HK-2 (cell line): ENCODE results near the gene KRTAP12-4.
"Not testable (repeated sequence)": the region's sequence is repeated elsewhere in the genome, so short reads cannot be mapped to it uniquely, and the experiment has no call there.

Source experiments
- DNase-seq: peaks from one replicate; pipeline ENCODE4 v3.0.0-alpha.2; 2018; ENCODE audit not compliant: unreplicated experiment

KRTAP12-4 gene, protein sequence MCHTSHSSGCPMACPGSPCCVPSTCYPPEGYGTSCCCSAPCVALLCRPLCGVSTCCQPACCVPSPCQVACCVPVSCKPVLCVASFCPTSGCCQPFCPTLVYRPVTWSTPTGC

DNA sequence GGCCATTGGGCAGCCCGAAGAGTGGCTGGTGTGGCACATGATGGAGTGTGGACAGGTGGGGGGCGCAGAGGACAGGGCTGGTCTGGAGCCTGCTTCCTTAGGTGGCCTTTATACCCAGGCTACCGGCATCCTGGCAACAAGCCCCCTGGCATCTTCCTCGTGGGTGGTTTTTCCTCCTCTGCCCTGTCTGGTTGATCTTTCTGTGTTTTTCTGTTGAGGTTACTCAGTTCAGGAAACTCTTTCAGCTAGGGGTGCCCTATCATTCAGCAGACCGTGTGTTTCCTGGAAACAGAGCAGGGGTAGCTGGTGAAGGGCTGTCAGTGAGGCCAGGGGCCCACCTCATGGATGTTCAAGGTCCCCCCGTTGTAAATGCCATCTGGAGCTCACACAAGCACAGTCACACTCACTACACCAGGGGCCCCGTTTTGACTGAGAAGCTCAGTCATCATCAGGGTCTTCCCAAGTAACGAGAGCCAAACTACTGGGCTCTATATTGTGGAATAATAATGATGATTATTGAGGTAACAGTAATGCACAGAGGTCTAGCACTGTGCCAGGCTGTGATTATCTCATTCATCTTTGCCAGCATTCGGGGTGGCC, at the start of gene KRTAP12-4:
Gene KRTAP12-4 (minus strand): TSS at position 84 of the 600 bp plus-strand sequence. CDS start 45 bp downstream, at position 39.
- no peak for DNase-seq

DNA sequence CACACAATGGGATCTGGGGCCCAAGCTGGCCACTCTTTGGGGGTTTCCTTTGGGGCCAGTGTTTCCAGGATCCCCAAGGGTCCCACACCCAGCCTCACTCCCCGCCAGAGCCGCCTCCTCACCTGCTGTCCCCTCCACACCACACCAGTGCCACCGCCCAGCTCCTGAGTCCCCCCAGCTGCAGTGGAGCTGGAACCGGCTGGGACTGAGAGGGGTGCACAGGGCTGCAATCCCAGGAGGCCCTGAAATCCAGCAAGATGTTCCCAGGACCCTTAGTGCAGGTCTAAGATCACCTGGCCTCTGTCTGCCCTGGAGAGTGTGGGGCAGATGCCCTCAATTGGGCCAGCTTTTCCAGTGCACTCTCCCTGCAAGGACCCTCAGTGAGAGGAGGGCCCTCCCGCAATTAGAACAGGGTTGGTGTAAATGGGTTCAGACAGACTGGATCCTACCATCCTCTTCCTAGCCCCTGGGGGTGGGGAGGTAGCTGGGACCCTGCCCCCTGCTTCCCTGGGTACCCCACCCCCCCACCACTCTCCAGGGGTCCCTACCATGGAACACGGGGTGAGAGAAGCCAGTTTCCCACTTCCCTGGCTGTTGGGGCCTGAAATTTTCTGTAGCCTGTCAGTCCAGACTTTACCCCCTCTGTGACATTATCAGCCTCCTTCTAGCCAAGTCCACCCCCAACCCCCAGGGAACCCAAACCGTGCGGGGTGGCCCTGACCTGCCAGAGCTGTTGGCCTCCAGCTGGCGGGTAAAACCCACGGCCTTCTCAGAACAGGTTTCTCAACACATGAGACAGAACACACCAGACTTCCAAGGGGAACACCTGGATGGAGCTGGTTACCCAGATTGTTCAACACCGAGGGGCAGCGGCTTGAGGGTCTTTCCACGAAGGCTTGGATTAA, 49.5 kb upstream of the KRTAP12-4 start:
- no peak for DNase-seq

DNA sequence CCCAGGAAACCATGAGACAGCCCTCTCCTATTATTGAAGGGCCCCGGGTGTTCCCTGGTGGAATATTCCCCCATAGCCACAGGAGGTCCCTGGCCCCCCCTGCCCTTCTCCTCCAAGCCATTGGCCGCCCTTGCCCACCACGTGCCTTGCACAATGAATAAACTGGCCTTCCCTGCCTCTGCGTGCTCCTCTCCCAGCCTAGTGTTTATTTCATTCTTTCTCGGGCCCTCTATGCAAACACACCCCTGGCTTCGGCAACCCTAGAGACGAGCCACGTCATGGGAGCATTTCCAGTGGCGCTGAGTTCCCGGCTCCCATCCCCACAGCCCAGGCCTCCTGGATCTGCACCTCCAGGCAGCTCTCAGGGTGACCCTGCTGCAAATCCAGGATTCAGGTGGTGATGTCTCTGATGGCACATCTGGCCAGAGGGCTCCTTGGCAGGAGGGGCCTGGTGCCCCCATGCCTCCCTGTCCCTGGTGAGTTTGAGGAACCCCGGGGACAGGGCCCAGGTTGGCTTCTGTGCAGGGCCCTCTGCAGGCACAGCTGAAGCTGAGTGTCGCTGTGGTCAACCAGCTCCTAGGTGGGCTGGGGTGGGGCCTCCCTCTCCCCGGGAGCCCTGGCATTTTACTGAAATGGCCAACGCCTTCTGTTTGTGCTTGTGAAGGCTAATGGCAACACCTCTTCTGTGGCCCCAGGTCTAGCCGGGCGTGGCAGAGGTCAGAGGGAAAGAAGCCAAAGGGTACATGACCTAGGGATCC, 48.7 kb upstream of the KRTAP12-4 start:
- no peak for DNase-seq

DNA sequence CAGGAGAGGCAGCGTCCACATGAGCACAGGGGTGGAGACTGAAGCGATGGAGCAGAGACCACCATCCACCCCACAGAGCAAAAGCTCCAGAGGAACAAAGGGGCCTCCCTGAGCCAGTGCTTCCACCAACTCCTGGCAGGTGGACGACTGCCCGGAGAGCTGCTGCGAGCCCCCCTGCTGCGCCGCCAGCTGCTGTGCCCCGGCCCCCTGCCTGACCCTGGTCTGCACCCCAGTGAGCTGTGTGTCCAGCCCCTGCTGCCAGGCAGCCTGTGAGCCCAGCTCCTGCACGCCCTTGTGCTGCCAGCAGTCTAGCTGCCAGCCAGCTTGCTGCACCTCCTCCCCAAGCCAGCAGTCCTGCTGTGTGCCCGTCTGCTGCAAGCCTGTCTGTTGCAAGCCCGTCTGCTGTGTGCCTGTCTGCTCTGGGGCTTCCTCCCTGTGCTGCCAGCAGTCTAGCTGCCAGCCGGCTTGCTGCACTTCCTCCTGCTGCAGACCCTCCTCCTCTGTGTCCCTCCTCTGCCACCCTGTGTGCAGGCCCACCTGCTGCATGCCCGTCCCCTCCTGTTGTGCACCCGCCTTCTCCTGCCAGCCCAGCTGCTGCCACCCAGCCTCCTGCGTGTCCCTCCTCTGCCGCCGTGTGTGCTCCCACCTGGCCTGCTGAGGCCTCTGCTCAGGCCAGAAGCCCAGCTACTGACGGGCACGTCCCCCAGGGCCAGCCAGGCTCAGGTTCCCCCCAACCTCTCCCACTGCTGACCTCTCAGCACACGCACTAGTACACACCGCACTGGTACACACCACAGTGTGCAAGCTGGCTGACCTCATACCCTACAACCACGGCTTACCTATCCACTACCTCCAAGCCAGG, 47.9 kb upstream of the KRTAP12-4 start:
- DNase-seq: no peak

DNA sequence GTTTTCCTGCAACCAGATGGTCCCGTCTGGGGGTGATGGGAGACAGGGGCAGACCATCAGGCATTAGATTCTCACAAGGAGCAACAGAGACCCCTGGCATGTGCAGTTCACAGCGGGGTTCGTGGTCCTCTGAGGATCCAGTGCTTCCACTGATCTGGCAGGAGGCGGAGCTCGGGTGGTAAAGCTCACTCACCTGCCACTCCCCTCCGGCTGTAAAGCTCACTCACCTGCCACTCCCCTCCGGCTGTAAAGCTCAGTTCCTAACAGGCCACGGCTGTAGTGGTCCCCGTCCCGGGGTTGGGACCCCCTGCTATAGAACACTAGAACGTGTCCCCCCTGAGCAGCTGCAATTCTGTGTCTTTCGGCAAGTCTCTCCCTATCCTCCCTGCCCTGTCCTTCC, 47.1 kb upstream of the KRTAP12-4 start:
- no peak for DNase-seq

DNA sequence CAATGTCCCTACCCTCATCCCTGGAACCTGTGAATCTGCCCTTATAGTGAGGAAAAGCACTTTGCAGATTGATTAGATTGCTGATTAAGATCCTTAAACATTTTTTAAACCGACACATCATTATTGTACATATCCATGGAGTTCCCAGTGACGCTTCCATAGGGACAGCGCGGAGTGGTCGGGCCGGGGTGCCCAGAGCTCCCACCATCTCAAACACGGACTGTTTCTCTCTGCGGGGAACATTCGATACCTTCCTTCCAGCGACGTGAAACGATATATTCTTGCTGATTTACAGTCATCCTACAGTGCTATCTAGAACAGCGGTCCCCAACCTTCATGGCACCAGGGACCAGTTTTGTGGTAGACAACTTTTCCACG, 46.6 kb upstream of the KRTAP12-4 start:
- no peak for DNase-seq

DNA sequence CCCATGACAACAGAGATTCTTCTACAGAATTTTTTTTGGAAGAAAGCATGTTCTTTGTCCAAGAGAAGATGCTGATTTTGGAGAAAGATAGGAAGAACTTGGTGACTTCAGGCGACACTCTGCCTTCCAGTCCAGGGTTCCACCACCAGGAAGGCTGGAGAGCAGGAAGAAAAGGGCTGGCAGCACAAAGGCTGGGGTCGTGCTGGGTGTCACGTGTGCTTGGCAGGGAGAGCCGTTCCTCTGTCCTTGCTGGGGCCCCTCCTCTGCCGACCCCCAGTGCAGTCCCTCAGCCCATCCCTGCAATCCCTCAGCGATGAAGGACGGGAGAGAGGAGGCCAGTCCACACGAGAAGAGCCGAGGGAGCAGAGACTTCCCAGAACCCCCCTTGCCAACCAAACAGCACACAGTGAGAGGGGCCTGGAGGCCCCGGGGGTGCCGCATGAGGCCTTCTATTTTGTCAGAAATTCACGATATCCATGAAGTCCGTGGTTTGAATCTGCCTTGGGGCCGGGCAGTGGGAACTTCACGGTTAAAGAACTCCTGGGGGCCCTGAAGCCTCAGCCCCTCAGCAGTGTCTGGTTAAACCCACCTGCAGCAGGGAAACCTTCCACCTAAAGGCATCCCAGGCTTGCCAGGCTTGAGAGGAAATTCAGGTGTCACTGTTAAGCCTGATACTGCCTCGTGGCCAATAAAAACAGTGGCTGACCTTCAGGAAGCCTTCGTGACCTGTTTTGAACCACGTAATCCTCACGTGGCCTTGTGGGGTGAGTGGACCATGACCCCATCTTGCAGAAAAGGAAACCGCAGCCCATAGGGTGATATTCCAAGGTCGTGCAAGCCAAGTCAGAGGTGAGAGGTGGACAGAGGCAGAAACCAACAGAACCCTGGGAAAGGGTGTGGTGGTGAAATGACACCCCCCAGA, 45.9 kb upstream of the KRTAP12-4 start:
- no peak for DNase-seq

DNA sequence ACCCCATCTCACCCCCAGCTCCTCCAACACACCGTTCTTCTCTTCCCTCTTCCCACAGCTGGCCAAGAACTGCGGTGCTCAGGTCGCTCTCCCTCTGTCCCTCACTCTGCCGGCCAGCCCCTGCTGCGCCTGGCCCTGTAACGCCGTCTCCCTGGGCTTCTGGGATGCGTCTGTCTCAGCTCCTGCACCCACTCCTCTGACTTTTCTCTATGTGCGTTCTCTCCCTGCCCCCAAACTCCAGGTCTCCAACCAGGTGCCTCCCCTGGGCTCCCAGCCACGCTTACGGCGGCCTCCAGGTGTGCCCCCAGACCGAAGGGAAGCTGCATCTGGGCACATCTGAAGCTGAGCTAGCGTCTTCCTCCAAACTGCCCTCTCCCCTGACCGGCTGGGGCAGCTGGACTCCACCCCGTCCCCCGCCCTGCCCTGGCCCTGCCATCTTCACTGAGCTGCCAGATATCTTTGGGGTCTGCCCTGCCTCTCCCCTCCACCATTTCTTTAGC, 45.1 kb upstream of the KRTAP12-4 start:
- DNase-seq: no peak

DNA sequence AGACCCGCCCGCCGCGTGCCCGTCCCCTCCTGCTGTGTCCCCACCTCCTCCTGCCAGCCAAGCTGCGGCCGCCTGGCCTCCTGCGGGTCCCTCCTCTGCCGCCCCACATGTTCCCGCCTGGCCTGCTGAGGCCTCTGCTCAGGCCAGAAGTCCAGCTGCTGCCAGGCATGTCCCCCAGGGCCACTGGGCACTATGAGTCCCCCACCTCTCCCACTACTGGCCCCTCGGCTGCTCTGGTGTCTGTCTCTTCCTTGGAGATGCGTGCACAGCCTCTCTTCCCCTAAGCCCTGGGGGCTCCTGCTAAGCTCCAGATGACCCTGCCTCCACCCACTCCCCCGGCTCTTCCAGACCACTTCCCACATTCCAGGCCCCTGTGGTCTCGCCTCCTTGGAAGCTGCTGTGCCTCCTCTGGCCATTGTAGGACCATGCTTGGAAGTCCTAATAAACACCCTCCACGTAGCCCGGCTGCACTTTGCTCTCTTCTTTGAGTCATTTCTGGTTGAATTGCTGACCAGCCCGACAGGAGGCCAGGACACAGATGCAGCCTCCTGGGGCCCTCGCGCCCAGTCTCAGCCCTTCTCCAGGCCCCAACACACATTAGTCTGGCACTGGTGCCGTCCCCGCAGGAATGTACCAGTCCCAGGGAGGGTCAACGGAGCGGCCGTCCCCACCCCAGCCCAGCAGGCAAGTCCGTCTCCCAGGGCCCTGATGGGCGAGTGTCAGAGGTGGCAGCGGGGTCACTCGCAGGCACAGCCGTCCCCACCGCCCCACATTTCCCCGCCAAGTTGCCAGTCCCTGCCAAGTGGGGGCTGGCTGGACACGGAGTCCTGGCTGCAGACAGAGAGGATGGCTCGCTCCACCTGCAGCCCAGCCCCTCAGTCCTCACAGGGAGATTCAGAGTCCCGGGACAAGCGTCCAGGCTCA, 43.6 kb upstream of the KRTAP12-4 start:
- DNase-seq: no peak

DNA sequence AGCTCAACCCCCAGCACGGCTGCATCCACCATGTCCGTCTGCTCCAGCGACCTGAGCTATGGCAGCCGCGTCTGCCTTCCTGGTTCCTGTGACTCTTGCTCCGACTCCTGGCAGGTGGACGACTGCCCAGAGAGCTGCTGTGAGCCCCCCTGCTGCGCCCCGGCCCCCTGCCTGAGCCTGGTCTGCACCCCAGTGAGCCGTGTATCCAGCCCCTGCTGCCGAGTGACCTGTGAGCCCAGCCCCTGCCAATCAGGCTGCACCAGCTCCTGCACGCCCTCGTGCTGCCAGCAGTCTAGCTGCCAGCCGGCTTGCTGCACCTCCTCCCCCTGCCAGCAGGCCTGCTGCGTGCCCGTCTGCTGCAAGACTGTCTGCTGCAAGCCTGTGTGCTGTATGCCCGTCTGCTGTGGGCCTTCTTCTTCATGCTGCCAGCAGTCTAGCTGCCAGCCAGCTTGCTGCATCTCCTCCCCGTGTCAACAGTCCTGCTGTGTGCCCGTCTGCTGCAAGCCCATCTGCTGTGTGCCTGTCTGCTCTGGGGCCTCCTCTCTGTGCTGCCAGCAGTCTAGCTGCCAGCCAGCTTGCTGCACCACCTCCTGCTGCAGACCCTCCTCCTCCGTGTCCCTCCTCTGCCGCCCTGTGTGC, 42.8 kb upstream of the KRTAP12-4 start, which contains the start of gene KRTAP10-12:
Gene KRTAP10-12 (plus strand): TSS at position 1 of the 639 bp plus-strand sequence. CDS start 30 bp downstream, at position 31.
- DNase-seq: not testable (repeated sequence)

DNA sequence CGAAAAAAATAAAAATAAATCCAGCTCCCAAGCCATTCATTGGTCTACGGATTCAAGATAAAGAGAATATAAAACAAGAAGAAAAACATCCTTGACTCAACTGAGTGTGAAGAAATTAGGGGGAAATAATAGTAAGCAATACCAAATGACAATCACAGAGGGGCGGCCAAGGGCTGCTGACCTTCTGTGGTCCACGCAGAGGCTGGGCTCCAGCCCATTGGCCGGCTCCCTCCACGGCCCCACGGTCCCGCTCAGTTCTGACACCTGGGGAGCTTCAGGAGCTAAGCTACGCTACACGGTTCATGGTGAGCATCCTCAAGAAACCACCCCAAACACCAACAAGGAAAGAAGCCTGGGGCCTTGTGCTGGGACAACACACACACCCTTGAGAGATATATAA, 42.1 kb upstream of the KRTAP12-4 start:
- no peak for DNase-seq

DNA sequence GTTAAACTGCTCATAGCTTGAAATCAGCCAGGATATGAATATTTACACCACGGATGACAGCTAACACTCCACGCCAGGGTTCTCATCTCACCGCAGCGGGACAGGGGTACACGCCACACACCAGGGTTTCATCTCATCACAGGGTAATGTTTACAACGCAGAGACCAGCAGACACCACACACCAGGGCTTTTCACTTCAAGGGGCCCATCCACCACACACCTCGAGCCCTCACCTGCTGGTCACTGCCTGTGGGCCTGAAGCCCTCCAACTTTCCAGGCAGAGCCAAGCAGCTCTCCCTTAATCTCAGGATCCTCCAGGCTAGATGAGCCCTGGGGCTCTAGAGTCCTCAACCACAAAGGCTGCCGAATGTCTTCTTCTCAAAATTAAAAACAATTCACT, 41.2 kb upstream of the KRTAP12-4 start:
- DNase-seq: no peak

DNA sequence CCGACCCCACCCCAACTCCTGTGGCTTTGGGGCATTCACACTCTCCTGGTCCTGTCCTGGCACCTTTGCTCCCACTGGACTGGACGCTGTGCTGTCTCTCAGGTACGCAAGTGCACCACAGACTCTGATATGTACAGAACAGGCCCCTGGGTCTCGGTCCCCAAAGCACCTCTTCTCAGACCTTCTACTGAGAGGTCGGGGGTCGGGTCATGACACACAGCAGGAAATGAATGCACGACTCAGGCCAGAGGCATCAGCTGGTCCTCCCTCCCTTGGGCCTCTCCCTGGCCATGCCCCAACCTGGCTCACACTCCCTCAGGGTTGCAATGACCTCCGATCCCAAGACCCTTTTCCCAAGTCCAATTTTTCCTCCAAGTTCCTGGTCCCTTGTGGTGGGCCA, 40.7 kb upstream of the KRTAP12-4 start:
- no peak for DNase-seq

DNA sequence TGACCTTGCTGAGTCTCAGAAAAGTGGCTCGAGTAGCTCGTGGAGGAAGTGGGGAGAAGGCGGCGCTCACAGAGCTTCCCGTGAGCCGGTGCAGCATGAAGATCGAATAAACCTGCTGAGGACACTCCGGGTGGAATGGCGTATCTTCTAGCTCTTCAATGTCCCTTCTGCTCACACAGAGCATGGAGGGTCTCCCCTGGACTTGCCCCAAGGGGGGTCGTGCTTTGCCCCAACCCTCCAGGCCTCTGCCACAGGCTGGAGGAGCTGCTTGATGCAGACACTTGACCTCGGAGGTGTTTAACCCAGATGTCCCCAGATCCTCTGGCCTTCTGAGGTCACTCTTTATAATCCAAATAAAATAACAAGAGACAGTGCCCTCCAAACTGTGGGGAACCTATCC, 40.3 kb upstream of the KRTAP12-4 start:
- no peak for DNase-seq

DNA sequence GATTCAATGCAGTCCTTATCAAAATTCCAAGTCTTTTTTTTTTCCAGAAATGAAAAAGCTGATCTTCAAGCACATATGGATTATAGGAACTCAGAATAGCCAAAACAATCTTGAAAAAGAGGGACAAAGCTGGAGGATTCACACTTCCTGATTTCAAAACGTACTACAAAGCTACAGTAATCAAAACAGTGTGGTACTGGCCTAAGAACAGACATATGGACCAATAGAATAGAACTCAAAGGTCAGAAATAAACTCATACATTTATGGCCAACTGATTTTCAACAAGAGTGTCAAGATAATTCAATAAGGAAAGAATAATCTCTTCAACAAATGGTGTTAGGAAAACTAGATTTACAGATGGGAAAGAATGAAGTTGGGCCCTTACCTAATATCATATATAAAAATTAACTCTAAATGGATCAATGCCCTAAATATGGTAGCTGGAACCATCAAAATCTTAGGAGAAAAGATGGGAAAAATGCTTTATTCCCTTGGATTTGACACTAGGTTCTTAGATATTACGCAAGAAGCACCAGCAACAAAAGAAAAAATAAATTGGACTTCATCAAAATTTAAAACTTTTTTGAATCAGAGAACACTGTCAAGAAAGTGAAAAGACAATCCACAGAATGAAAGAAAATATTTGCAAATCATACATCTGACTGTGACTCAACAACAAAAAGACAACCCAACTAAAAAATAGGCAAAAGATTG, 38.5 kb upstream of the KRTAP12-4 start:
- DNase-seq: no peak

DNA sequence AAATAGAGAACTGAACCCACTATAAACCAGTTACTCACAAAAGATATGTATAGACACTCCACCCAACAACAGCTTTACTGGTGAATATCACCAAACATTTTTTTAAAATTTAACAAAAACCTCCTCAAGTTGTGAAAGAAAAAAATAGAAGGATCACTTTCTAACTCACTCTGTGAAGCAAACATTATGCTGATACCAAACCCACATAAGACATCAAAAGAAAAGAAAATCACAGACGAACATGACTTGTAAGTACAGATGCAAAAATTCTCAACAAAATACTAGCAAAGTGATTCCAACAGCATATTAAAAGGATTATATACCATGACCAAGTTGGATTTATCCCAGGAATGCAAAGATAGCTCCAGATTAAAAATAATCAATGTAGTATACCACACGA, 37.2 kb upstream of the KRTAP12-4 start:
- no peak for DNase-seq

DNA sequence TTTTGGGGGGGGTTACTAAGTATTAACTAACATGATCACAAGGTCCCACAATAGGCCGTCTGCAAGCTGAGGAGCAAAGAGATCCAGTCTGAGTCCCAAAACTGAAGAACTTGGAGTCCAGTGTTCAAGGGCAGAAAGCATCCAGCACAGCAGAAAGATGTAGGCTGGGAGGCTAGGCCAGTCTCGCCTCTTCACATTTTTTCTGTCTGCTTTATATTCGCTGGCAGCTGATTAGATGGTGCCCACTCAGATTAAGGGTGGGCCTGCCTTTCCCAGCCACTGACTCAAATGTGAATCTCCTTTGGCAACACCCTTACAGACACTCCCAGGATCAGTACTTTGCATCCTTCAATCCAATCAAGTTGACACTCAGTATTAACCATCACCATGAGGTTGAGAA, 35.3 kb upstream of the KRTAP12-4 start:
- not testable (repeated sequence) for DNase-seq

DNA sequence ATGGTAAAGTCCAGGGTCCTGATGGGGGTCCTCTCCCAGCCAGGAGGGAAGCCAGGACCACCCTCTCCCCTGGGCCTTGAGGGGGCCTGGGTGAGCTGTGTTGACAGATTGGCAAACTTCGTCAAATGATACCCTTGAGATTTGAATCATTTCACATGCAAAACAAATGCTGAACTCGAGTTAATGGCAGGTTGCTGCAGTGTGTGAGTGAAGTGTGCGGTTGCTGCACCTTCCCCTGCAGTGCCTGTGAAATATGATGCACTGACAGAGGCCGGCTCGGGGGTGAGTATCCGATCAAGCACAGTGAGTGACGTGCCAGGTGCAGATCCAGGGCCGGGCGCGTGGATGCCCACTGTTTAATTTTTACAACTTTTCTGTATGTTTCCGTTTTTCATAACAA, 33.2 kb upstream of the KRTAP12-4 start:
- no peak for DNase-seq
